DOHH2 (cell line): ENCODE measurements around the gene CSGALNACT2.

ENCODE experiments used
- EZH2phosphoT487 ChIP-seq: fragments of 200-600 bp; sonication (generic); IDR thresholded peaks from 2 replicates; pipeline ENCODE4 v1.6.1; 2017; ENCODE audit warnings: borderline replicate concordance, mild to moderate bottlenecking, antibody characterized with exemption, low read length, moderate library complexity, mixed read lengths
- TF ChIP-seq, protein P1 (sequence below): fragments of 200-600 bp; sonication (generic); IDR thresholded peaks from one replicate; pipeline ENCODE4 v1.5.1; 2014; ENCODE audit warnings: antibody characterized with exemption, mild to moderate bottlenecking, low read depth, low read length; ENCODE audit not compliant: poor library complexity, severe bottlenecking

DNA sequence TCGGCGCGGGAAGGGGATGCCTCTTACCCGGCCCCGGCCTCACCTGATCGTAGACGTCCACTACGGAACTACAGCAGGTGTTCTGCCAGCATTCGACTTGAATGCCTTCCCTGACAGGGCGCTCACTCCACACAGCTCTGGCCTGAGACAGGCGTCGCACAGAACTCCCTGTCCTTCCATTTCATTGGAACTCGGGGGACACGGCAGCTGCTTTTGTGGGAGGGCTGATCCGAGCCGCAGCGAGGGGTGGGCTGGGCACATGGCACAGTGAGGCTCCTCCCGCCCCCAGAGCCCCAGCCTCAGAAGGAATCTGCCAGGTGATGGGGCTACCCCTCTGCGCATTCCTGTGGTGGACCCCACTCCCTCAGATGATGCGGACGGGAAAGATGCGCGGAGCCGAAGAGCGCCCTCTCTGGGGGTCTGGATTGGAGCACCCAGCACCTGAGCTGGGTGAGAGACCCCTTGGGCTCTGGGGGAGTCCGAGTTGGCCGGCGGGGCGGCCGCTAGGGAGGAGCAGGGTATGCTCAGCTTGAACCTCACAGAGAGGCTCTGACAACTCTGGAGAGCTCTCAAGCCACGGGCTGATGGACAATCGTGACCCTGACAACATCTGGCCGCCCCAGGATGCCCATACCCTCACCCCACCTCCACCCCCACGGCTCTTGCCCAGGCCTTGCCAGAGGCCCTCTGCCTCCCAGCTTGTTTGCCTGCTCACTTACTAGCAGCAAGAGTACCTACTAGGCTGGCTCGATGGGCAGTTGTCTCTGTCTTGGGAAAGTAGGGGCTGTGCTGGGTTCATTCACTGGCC lies 92.1 kb downstream of the CSGALNACT2 start:
- TF ChIP-seq, protein P1, sequence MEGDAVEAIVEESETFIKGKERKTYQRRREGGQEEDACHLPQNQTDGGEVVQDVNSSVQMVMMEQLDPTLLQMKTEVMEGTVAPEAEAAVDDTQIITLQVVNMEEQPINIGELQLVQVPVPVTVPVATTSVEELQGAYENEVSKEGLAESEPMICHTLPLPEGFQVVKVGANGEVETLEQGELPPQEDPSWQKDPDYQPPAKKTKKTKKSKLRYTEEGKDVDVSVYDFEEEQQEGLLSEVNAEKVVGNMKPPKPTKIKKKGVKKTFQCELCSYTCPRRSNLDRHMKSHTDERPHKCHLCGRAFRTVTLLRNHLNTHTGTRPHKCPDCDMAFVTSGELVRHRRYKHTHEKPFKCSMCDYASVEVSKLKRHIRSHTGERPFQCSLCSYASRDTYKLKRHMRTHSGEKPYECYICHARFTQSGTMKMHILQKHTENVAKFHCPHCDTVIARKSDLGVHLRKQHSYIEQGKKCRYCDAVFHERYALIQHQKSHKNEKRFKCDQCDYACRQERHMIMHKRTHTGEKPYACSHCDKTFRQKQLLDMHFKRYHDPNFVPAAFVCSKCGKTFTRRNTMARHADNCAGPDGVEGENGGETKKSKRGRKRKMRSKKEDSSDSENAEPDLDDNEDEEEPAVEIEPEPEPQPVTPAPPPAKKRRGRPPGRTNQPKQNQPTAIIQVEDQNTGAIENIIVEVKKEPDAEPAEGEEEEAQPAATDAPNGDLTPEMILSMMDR: no peak
- no peak for TF ChIP-seq EZH2phosphoT487
